Measurements from ENCODE around the gene CREM.

GRCh38 chr10:35212856-35213255 lies 86.2 kb downstream of the CREM start:
- TF ChIP-seq, protein P1, sequence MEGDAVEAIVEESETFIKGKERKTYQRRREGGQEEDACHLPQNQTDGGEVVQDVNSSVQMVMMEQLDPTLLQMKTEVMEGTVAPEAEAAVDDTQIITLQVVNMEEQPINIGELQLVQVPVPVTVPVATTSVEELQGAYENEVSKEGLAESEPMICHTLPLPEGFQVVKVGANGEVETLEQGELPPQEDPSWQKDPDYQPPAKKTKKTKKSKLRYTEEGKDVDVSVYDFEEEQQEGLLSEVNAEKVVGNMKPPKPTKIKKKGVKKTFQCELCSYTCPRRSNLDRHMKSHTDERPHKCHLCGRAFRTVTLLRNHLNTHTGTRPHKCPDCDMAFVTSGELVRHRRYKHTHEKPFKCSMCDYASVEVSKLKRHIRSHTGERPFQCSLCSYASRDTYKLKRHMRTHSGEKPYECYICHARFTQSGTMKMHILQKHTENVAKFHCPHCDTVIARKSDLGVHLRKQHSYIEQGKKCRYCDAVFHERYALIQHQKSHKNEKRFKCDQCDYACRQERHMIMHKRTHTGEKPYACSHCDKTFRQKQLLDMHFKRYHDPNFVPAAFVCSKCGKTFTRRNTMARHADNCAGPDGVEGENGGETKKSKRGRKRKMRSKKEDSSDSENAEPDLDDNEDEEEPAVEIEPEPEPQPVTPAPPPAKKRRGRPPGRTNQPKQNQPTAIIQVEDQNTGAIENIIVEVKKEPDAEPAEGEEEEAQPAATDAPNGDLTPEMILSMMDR (IDR thresholded peaks at IDR 0.05; ENCODE audit: low read depth, low read length), result no peak
- no peak for TF ChIP-seq EZH2phosphoT487 (IDR thresholded peaks at IDR 0.05; ENCODE audit: low read depth)

All from OCI-LY3 (cell line).